ENCODE data around the gene ETV1. TPM values are rescaled to one million over a fixed set of nuclear protein-coding genes. Genes with fewer than 3 reads are reported as not detected.
A peak's percentile ranks its signal among the peaks of the same experiment; 100 is the strongest.

ETV1 gene
- total RNA-seq, 1 experiment from 2014 or later = 34.6 TPM

DNA sequence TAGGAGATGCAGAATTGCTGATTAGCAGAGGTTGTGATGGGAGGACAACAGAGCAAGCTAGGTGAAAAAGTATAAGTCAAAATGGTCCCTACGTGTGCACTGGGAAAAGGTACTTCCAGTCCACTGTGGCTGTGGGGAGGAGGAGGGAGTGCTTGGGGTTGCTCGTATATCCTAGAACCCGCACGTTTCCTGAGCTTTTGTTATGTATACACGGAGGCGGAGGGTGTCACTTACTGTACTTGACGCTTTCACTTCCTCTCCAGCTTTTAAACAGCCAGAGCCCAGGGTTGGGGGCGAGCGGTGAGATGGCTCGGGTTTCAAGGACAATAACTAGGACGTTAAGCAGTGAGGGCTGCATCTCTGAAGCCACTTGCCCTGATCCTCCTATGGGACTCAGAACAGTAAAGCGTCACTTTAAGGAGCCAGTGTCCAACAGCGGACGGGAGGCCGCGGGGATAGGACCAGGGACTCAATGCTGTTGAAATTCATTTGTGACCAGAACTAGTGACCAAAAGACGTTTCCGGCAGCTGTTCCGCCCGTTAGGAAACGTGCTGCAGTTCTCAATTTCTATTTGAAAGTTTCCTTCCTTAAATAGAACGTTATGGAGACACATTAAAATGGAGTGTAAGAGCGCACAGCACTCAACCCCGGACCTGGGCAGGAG lies 985 bp upstream of the ETV1 start:
- in situ Hi-C loops (cut with HindIII; ENCODE audit: low pct_unique_long_range_greater_than_20kb, low sequenced_read_pairs) = no loop called here

DNA sequence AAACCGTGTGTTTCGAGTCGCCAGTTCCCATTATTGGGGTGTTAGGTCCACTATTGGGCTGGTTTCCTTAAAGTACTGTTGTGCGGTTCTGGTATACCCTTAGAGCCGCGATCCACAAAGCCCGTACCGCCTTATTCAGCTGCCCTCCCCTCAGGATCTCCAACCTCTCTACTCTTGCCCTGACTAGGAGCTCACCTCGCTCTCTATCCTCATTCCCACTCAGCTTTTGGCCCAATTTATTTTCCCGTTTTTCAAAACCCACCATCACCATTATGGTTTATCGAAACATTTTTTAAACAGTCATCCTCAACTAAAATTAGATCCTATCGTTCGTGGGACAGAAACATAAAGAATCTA lies 461 bp upstream of the ETV1 start:
- in situ Hi-C loops (cut with HindIII; ENCODE audit: low pct_unique_long_range_greater_than_20kb, low sequenced_read_pairs) = no loop called here
- DNase-seq (ENCODE audit: low read depth, low spot score) = peak; percentile 24

More for the DNA sequence above, 985 bp upstream of the ETV1 start:
- peak; percentile 56 for DNase-seq (ENCODE audit: low read depth, low spot score)

DNA sequence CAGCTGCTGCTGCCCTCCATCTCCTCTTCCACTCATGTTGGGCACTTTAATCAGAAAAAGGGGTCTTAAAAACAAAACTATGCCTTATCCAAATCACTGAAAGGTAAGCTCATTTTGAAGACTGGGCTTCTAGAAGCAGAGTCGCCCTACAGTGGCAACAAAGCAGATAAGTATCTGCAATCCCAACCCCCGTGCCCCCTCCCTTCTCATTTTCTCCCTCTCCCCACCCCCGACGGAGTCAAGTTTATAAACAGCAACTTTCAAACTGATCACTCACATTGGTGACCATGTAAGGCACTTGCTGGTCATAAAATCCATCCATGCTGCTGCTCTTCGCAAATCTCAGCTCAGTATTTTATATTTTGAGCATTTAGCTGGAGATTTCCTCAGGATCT lies 738 bp downstream of the ETV1 start:
- in situ Hi-C loops (cut with HindIII; ENCODE audit: low pct_unique_long_range_greater_than_20kb, low sequenced_read_pairs) = no loop called here
- DNase-seq (ENCODE audit: low read depth, low spot score) = peak; percentile 74

DNA sequence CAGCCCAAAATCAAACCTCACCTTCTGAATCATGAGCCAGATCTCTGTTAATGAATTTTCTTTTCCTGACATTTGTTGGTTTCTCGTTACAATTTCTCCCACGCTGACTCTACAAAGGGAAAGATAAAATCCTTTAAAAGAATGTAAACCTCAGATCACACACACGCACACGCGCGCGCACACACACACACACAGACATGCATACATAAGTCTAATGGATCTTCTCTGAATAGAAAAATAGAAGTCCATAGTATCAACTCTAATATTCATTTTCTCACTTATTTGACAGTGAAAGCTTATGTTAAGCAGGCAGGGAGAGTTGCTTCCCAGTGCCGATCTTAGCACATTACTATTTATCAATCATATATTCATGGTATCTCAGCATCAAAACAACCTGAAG lies 1.4 kb downstream of the ETV1 start:
- DNase-seq (ENCODE audit: low read depth, low spot score) = peak; percentile 46
- in situ Hi-C loops (cut with HindIII; ENCODE audit: low pct_unique_long_range_greater_than_20kb, low sequenced_read_pairs) = no loop called here

DNA sequence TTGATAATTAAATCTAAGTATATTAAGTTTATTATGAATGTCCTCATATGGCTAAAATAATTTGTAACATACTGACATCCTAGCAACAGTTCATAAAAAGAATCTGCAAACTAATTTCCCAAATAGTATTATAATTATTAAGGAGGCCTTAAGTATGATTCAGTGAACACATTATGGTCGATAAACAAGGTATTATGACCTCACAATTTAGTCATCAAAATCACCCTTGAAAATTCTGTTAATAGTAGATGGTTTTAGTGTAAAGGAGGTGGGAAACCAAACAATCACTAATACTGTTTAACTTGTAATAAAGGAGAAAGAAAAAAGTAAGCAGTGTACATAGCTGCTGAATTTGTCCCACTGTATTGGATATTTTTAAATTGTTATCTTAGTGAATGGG lies 2.1 kb downstream of the ETV1 start:
- in situ Hi-C loops (cut with HindIII; ENCODE audit: low pct_unique_long_range_greater_than_20kb, low sequenced_read_pairs) = no loop called here
- DNase-seq (ENCODE audit: low read depth, low spot score) = no peak

DNA sequence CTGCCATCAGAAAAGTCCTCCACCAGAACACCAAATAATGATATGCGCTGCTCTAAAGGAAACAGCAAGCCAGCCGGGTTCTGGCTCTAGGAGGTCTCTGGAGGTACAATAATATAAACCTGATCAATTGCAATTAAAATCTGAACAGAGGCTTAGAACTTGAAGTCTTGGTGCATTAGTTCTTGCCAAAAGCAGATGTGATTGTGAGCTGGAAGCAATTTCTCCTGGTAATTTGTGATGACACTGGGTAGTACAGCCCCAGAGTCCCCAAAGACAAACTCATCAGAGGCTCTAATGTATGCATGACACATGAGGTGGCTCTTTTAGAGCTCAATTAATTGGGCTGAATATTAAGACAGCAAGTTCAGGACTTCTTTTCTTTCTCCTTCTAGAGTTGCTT lies 3.3 kb downstream of the ETV1 start:
- peak; percentile 23 for DNase-seq (ENCODE audit: low read depth, low spot score)
- in situ Hi-C loops (cut with HindIII; ENCODE audit: low pct_unique_long_range_greater_than_20kb, low sequenced_read_pairs) = no loop called here

DNA sequence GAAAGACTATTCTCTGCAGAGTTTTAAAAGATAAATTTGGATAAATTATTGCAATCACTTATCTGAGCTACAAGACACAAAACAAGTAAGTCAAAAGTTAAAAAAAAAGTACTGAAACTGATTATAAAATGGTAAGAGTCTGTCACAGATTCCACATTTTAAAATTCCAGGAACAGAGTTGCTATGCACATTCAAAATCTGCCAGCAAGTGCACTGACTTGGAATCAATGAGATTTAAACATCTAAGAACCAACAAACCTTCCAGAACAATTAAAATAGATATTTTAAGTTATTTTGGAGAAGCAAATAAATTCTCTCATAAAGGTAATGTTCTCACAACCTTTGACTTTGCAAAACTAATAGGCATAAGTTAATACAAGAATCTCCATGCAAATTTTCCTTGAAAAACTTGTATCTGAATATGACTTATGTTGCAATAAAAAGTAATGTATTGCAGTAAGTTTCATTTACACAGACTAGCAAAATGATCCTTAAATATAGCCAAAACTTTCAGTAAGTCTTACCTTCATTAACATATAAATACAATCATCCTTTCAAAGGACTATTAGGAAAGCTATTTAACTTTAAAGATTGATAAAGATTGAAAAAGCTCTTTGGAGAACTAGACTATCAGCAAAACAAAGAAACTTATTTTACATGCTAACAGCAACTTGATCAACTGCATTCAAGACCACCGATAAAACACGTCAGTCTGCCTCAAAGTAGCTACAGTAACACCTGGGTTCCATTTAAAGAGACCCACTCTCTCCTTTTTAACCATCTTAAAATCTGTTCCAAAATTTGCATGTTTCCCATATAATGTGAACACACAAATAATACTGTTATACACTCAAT lies 4.4 kb downstream of the ETV1 start:
- in situ Hi-C loops (cut with HindIII; ENCODE audit: low pct_unique_long_range_greater_than_20kb, low sequenced_read_pairs) = no loop called here

DNA sequence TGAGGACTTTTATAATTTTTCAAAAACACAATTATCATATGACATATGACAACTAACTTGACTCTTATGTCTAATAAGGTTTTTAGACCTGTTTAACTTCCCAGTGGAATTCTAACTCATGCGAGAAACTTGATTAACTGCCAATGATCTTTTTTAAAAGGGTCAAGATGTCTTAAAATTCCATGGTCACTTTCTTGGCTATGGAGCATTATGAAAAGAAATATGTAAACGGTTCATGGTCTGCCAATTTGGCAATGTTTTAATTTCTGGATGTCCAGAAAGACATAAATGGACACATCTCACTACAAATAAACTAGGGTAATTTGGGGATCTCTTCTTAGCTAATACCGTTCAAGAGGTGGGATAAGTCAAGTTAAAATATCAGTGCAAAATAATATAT lies 5.4 kb downstream of the ETV1 start:
- in situ Hi-C loops (cut with HindIII; ENCODE audit: low pct_unique_long_range_greater_than_20kb, low sequenced_read_pairs) = no loop called here
- no peak for DNase-seq (ENCODE audit: low read depth, low spot score)

More for the DNA sequence above, 4.4 kb downstream of the ETV1 start:
- DNase-seq (ENCODE audit: low read depth, low spot score) = no peak

DNA sequence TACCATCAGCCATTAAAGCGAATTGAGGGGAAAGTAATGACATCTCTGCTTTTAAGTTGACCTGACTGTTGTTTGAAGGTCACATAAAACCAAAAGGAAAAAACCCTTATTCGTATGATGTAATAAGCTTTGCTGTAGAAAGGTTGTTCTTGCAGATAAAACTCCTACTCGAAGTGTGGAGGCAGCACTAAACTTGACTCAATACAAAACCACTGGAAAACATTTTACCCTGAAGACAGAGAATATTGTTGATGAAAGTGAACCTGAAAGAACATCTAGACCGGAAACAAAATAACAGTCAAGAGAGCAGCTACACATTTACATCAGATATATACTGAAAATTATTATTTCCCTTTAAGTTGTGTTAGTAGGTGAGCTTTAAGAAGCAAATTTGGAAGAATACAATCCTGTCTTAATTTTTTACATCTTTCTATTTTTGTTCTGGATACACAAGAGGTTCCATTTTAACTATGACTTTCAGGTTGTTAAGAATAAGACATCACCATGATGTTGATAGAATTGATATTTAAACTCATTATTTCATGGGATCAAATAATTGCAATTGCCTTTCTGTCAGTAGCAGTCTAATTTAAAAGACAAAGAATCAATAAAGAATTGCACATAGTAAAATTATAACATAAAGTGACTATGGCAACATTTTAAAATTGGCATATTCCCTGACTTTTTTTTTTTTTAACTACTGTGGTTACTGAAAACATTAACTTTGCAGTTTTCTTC lies 6.4 kb downstream of the ETV1 start:
- DNase-seq (ENCODE audit: low read depth, low spot score) = peak; percentile 37
- in situ Hi-C loops (cut with HindIII; ENCODE audit: low pct_unique_long_range_greater_than_20kb, low sequenced_read_pairs) = no loop called here

DNA sequence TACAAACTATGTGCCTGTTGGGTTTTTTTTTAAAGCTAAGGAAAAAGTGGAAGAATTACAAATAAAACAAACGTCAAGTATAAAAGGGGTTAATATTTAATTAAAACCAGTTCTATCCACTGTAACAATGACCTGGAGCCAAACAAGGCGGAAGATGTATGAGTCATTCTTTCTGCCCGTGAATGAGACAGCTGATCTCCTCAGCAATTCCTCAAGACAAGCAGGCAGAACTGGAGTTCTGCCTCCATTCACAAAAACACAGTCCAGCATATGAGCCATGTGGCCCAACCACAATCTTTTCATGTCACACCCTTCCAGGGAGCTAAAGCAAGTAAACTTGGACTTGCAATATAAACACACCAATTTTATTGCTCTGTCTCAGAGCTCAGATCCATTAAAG lies 8.4 kb downstream of the ETV1 start:
- peak; percentile 98 for DNase-seq (ENCODE audit: low read depth, low spot score)
- in situ Hi-C loops (cut with HindIII; ENCODE audit: low pct_unique_long_range_greater_than_20kb, low sequenced_read_pairs) = no loop called here

DNA sequence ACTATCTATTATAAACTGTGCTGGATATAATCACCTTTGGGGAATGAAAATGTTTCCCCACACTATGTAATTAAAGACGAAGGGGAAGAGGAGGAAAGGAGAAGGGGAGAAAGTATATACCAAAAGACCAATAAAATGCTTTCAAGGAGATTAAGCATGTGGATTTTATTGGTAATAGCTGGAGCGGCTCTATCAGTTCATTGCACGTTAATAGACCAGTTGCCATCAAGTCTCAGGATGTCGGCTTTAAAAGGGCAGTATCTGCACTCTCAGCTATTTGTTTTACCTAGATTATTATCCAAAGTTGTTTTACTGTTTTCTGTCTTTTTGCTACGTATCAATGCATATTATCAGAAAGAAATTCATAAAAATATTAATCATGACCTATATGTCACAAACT lies 9.0 kb downstream of the ETV1 start:
- in situ Hi-C loops (cut with HindIII; ENCODE audit: low pct_unique_long_range_greater_than_20kb, low sequenced_read_pairs) = no loop called here
- peak; percentile 33 for DNase-seq (ENCODE audit: low read depth, low spot score)

DNA sequence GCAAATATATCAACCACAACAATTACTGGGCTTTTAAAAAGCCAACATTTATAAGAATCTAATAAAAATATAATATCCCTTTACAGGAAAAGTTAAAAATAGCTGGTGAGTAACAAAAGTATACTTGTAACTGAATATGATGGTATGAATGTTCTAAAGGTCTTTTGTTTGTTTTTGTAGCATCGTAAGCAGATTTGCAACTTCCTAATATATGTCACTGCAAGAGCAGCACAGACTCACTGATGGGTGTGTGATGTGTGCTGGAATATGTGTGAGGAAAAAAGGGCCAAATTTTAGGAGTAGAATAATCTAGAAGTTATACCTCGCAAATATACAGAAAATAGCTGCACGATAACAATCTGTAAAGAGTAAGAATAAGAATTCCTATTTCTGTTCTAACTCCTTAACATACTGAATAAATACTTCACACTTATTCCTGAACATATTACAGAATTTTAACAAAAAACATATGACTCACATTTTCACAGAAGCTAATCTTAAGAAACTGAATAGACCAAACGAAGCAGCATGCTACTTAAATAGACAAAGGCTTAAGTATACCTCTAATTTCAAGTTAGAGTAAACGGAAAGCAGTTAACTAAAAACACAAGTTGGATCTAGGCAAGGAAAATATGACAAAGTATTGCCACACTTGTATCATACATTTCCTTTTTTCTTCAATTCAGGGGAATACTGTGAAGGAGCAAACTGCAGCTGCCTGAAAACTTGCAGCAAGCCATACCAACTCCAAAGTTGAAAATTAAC lies 9.6 kb downstream of the ETV1 start:
- in situ Hi-C loops (cut with HindIII; ENCODE audit: low pct_unique_long_range_greater_than_20kb, low sequenced_read_pairs) = no loop called here
- DNase-seq (ENCODE audit: low read depth, low spot score) = peak; percentile 60

DNA sequence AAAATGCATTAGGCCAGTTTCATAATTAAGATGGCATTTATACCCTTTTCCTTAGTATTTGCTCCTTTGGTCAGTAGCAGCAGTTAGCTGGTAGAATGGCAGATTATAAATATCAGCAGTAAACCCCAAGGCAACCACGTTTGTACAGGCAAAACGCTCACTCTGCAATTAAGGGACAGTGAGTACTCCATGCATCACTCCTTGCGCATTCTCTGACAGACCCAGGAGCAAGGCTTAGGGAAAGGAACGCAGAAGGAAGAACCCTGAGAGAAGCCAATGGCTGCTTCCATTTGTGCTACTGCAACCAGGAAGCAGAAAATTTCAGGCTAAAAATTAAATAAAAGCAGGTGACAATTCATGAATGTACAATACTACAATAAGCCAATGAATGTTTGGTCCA lies 12.9 kb downstream of the ETV1 start:
- in situ Hi-C loops (cut with HindIII; ENCODE audit: low pct_unique_long_range_greater_than_20kb, low sequenced_read_pairs) = no loop called here
- DNase-seq (ENCODE audit: low read depth, low spot score) = no peak

DNA sequence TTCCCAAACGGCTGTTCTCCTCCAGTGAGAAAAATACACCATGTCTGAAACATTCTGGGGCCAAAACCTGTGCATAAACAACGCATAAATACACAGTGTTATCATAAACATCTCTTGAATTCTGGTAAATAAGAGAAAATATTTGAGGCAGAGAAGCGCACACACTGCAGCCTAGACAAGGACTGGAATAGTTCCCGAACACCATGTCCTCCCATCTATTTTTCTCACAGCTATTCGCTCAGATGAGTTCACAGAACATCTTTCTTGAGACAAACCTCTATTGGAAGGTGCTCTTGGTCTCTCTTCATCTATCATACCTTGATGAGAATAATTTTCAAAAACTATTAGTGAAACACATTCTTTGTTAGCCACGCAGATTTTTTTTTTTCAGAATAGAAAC lies 24.4 kb downstream of the ETV1 start:
- in situ Hi-C loops (cut with HindIII; ENCODE audit: low pct_unique_long_range_greater_than_20kb, low sequenced_read_pairs) = no loop called here
- DNase-seq (ENCODE audit: low read depth, low spot score) = no peak

DNA sequence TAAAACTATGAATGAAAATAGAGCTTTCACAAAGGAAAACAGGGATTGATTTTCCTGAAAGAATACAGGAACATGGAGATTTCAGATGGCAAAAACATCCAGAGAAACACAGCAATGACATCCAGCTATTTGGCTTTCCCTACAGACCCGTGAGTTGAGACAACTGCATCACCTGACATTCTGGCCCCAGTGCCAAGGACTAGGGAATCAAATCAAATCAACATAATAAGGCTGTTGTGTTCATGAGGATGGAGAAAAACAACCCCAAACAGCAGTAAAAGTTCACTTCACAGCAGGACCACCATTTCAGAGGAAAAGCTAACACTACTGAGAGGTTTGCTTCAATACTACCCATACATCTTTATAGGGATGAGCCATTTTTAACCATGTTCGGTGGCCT lies 25.5 kb downstream of the ETV1 start:
- in situ Hi-C loops (cut with HindIII; ENCODE audit: low pct_unique_long_range_greater_than_20kb, low sequenced_read_pairs) = no loop called here
- DNase-seq (ENCODE audit: low read depth, low spot score) = peak; percentile 87

DNA sequence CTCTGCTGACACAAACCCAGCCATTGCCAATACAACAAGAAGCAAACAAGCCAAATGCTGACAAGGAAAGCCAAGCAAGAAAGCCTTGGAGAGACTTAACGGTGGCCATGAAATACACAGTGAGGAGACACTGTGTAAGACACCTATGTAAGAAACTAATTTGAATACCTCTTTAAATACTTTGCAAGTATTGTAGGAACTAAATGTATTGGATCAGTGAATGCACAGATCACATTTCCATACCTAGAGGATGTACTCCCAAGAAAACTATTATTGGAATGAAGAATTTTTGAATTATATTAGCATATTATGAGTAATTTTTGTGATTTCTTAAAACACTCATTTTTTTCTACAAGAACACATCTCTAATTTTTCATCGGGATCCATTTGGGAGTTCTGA lies 34.0 kb downstream of the ETV1 start:
- DNase-seq (ENCODE audit: low read depth, low spot score) = no peak
- in situ Hi-C loops (cut with HindIII; ENCODE audit: low pct_unique_long_range_greater_than_20kb, low sequenced_read_pairs) = no loop called here

DNA sequence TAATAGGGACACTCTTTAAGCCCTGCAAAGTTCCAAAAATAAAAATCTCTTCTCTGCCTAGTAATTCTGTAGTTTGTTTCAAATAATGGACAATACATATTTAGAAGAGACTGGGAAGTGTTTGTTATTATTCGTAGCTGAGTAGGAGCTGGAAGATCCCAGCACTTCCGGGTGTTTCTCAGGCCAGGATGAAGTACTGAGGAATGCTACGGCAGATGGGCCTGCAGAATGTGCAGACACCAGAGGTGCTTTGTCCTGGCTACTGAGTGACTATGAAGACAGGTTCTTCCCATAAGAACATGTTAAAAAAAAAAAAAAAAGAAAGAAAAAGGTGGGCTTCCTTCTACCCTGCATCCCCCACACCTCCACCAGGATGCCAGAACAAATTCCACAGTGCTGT lies 36.1 kb downstream of the ETV1 start:
- DNase-seq (ENCODE audit: low read depth, low spot score) = no peak
- in situ Hi-C loops (cut with HindIII; ENCODE audit: low pct_unique_long_range_greater_than_20kb, low sequenced_read_pairs) = no loop called here

DNA sequence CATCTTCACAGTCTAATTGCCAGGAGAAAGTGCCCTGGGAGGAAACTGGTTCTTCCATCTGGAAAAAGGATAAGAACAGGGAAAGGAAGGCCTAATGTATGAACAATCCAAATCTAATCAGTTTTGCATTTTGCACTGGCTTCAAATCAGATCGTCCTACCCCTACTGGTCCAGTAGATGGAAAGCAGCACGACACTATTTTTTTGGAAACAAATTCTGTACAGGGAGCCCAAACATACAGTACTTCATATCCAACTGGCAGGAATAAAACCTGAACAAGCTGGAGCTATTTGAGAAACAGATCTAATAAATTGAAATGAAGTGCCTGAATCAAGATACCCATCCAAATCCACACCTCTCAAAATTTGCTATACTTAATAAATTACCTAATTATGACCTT lies 36.5 kb downstream of the ETV1 start:
- DNase-seq (ENCODE audit: low read depth, low spot score) = no peak
- in situ Hi-C loops (cut with HindIII; ENCODE audit: low pct_unique_long_range_greater_than_20kb, low sequenced_read_pairs) = no loop called here
